Astrocyte of the cerebellum (primary cell): ENCODE results near the gene RALGPS1.
"Not testable (repeated sequence)": the region's sequence is repeated elsewhere in the genome, so short reads cannot be mapped to it uniquely, and the experiment has no call there.

ENCODE experiments used
- DNase-seq: peaks from one replicate; pipeline ENCODE4 v3.0.0-alpha.2; 2011; ENCODE audit warnings: low read depth
- H3K4me3 ChIP-seq: 2 replicates; pipeline ENCODE4 v1.5.1; 2011; ENCODE audit warnings: mild to moderate bottlenecking, low read depth, low read length, moderate library complexity
- CTCF ChIP-seq: IDR thresholded peaks from 2 replicates; pipeline ENCODE4 v1.5.1; 2012; ENCODE audit warnings: low read length, low read depth, moderate library complexity, mild to moderate bottlenecking; ENCODE audit errors: missing control alignments
- in situ Hi-C: cut with HindIII; loops from 2 replicates; pipeline ENCODE4 v1.10.0; 2017; ENCODE audit warnings: low sequenced_read_pairs

RALGPS1 gene

GRCh38 chr9:127140842-127141675 lies 226.5 kb downstream of the RALGPS1 start:
- no peak overlapping the region for H3K4me3 ChIP-seq
- in situ Hi-C loops = no loop called here
- TF ChIP-seq CTCF = no peak
- no peak for DNase-seq

GRCh38 chr9:127142291-127142690 lies 227.7 kb downstream of the RALGPS1 start:
- DNase-seq = no peak
- in situ Hi-C loops = no loop called here
- H3K4me3 ChIP-seq = no peak overlapping the region
- TF ChIP-seq CTCF = no peak

GRCh38 chr9:127142931-127143464 lies 228.4 kb downstream of the RALGPS1 start:
- in situ Hi-C loops = no loop called here
- DNase-seq = no peak
- H3K4me3 ChIP-seq = no peak overlapping the region
- no peak for TF ChIP-seq CTCF

- in situ Hi-C loops = no loop called here
- no peak overlapping the region for H3K4me3 ChIP-seq
- TF ChIP-seq CTCF = no peak
- DNase-seq = no peak
Measured at GRCh38 chr9:127143920-127144465, 229.4 kb downstream of the RALGPS1 start.

- no peak overlapping the region for H3K4me3 ChIP-seq
- in situ Hi-C loops = no loop called here
- no peak for TF ChIP-seq CTCF
- DNase-seq = no peak
Measured at GRCh38 chr9:127144670-127145445, 230.3 kb downstream of the RALGPS1 start.

- H3K4me3 ChIP-seq, in situ Hi-C loops: not testable (repeated sequence)
- DNase-seq = peak; percentile 77
Measured at GRCh38 chr9:127146841-127147240, 232.3 kb downstream of the RALGPS1 start.
